Measurements from ENCODE around the gene CAMK2D. TPM values are rescaled to one million over a fixed set of nuclear protein-coding genes. Genes with fewer than 3 reads are reported as not detected.

CAMK2D gene
- total RNA-seq, 1 donor from 2014 or later: 19.7 TPM

- H3K27ac Mint-ChIP-seq (ENCODE audit: unreplicated experiment): no peak overlapping the region
- no peak for DNase-seq (ENCODE audit: low spot score)
- peaks cover 10% of the 10 kb centered on the region for H3K4me1 Mint-ChIP-seq (ENCODE audit: unreplicated experiment)
- no peaks in the 10 kb centered on the region for H3K36me3 Mint-ChIP-seq (ENCODE audit: low read depth, unreplicated experiment)
- no peak for TF ChIP-seq CTCF (IDR thresholded peaks at IDR 0.05; ENCODE audit: unreplicated experiment)
- no peaks in the 10 kb centered on the region for H3K9me3 Mint-ChIP-seq (ENCODE audit: unreplicated experiment)
- H3K27me3 Mint-ChIP-seq (ENCODE audit: unreplicated experiment): peaks cover 1% of the 10 kb centered on the region
- no peak overlapping the region for H3K4me3 Mint-ChIP-seq (ENCODE audit: unreplicated experiment)
Observed at GRCh38 chr4:113436360-113436759, 325.2 kb downstream of the CAMK2D start.

GRCh38 chr4:113435893-113436292 is 325.6 kb downstream of the CAMK2D start:
- Mint-ChIP-seq H3K36me3 (ENCODE audit: low read depth, unreplicated experiment) (no peaks in the 10 kb centered on the region), H3K4me1 (ENCODE audit: unreplicated experiment) (peaks cover 10% of the 10 kb centered on the region), H3K9me3 (ENCODE audit: unreplicated experiment) (no peaks in the 10 kb centered on the region), H3K27ac (ENCODE audit: unreplicated experiment) (no peak overlapping the region), H3K4me3 (ENCODE audit: unreplicated experiment) (no peak overlapping the region), H3K27me3 (ENCODE audit: unreplicated experiment) (peaks cover 1% of the 10 kb centered on the region)
- DNase-seq (ENCODE audit: low spot score): no peak
- TF ChIP-seq CTCF (IDR thresholded peaks at IDR 0.05; ENCODE audit: unreplicated experiment): no peak

GRCh38 chr4:113434247-113434587 is 327.3 kb downstream of the CAMK2D start:
- Mint-ChIP-seq H3K27me3 (ENCODE audit: unreplicated experiment) (peaks cover 1% of the 10 kb centered on the region), H3K4me1 (ENCODE audit: unreplicated experiment) (peaks cover 10% of the 10 kb centered on the region), H3K4me3 (ENCODE audit: unreplicated experiment) (no peak overlapping the region), H3K36me3 (ENCODE audit: low read depth, unreplicated experiment) (no peaks in the 10 kb centered on the region), H3K27ac (ENCODE audit: unreplicated experiment) (no peak overlapping the region), H3K9me3 (ENCODE audit: unreplicated experiment) (no peaks in the 10 kb centered on the region)
- no peak for TF ChIP-seq CTCF (IDR thresholded peaks at IDR 0.05; ENCODE audit: unreplicated experiment)
- no peak for DNase-seq (ENCODE audit: low spot score)

- Mint-ChIP-seq H3K9me3 (ENCODE audit: unreplicated experiment) (no peaks in the 10 kb centered on the region), H3K27ac (ENCODE audit: unreplicated experiment) (no peak overlapping the region), H3K27me3 (ENCODE audit: unreplicated experiment) (no peaks in the 10 kb centered on the region), H3K4me1 (ENCODE audit: unreplicated experiment) (peaks cover 10% of the 10 kb centered on the region), H3K36me3 (ENCODE audit: low read depth, unreplicated experiment) (no peaks in the 10 kb centered on the region), H3K4me3 (ENCODE audit: unreplicated experiment) (no peak overlapping the region)
- no peak for TF ChIP-seq CTCF (IDR thresholded peaks at IDR 0.05; ENCODE audit: unreplicated experiment)
- DNase-seq (ENCODE audit: low spot score): no peak
Observed at GRCh38 chr4:113433536-113434246, 327.8 kb downstream of the CAMK2D start.

- no peak for TF ChIP-seq CTCF (IDR thresholded peaks at IDR 0.05; ENCODE audit: unreplicated experiment)
- DNase-seq (ENCODE audit: low spot score): no peak
- no peaks in the 10 kb centered on the region for H3K36me3 Mint-ChIP-seq (ENCODE audit: low read depth, unreplicated experiment)
- no peaks in the 10 kb centered on the region for H3K27me3 Mint-ChIP-seq (ENCODE audit: unreplicated experiment)
- H3K27ac Mint-ChIP-seq (ENCODE audit: unreplicated experiment): no peak overlapping the region
- no peaks in the 10 kb centered on the region for H3K9me3 Mint-ChIP-seq (ENCODE audit: unreplicated experiment)
- peaks cover 10% of the 10 kb centered on the region for H3K4me1 Mint-ChIP-seq (ENCODE audit: unreplicated experiment)
- no peak overlapping the region for H3K4me3 Mint-ChIP-seq (ENCODE audit: unreplicated experiment)
Observed at GRCh38 chr4:113433116-113433515, 328.4 kb downstream of the CAMK2D start.

Data from endothelial cell (in vitro differentiated cells).